Stimulated activated CD8-positive, alpha-beta memory T cell treated with anti-CD3 and anti-CD28 coated beads, Interleukin-12 subunit alpha, Interleukin-12 subunit beta, amount 100 ng/mL, for 1 hour (primary cell): ENCODE results near the gene CRADD.
"Not testable (repeated sequence)": the region's sequence is repeated elsewhere in the genome, so short reads cannot be mapped to it uniquely, and the experiment has no call there.

Experiments used
- DNase-seq: peaks from one replicate; pipeline ENCODE4 v3.0.0-alpha.2; 2020; ENCODE audit warnings: low read depth

Gene CRADD

GRCh38 chr12:93873561-93873960 lies 196.4 kb downstream of the CRADD start:
- no peak for DNase-seq

- no peak for DNase-seq
Observed at GRCh38 chr12:93875157-93875556, 198.0 kb downstream of the CRADD start.

- no peak for DNase-seq
Observed at GRCh38 chr12:93876360-93876759, 199.2 kb downstream of the CRADD start.

GRCh38 chr12:93877446-93877845 lies 200.3 kb downstream of the CRADD start:
- no peak for DNase-seq

DNA sequence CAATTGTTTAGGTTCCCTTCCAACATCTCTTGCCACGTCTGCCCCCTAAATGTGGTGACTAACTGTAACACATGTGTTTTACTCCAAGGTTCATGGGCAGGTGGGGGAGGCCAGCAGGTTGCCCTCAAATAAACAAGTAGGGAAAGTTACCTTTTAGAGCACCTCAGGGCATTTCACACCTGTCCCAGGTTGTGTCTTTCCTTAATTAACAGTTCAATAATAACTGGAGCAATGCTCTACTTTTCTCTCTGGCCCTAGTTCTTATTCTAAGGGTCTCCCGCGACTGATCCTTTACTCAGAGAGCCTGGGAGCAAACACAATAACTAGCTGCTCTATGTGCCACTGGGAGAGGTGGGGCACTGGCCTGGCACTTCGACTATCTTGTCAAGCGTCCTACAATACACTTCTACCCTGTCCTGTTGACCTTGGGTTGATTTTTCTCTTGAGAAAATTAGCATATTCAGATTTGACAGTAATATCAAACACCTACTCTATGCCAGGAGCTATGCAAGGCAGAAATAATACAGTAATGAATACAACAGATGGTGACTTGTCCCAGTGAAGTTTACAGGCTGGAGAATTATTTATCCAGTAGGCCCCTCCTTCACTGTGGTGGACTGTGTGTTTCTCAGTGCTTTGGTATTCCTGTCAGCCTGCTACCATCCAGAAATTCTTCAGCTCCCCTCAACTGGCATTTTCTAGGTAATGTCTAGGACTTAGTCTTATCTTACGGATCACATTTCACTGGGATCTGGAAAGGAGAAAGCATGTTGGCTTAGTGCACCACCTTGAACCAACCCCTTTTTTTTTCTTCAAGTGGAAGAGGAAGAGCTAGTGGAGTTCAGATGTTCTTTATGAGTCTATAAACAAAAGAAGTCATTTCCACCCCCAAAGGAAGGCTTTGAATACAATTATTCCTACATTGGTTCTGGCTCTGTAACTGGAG lies 202.6 kb downstream of the CRADD start:
- DNase-seq: no peak

DNA sequence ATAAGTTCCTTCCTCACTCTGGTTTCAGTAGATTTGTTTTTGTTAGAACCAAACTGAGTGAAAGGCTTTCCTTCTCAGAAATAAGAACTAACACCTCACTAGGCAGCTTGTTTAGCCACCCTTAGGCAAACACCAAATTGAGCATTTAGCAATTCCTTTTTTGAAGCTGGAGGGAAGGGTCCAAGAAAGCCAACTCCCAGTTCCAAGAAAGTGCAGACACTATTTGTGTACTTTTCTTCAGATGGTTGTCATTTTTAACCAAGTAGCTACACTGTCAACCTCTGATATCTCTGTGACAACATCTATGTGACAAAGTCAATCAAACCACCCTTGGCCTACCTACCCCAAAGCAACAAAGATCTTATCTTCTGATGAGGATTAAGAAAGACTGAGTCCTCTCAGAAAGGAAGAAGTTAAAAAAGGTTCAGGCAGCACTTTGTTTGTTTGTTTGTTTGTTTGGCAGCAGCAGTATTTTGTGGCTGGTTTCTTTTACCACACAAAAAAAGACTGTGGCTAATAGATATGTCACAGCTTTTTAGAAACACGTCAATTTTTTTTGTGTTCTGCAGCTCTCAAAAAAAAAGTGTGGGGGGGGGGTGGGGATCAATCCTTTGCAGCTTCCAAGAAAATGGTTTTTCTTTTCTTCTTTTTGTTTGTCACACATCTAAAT lies 203.8 kb downstream of the CRADD start:
- DNase-seq: no peak

DNA sequence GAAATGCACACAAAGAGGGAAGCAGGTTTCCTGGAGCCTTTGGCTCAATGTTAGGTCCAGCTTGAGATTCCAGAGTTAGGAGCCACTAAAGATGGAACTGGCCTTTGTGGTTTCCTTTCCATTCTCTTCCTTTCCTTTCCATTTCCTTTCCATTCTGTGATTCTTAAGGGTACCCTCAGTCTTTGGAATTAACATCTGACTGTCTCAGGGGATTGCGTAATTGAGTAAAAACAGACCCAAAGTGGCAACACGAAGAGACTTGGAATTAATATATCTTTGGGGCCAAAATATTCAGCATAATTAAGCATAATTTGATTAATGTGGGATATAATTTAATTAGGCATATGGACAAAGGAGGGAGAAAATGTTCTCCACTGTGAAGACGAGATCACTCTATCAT lies 205.6 kb downstream of the CRADD start:
- DNase-seq: no peak

DNA sequence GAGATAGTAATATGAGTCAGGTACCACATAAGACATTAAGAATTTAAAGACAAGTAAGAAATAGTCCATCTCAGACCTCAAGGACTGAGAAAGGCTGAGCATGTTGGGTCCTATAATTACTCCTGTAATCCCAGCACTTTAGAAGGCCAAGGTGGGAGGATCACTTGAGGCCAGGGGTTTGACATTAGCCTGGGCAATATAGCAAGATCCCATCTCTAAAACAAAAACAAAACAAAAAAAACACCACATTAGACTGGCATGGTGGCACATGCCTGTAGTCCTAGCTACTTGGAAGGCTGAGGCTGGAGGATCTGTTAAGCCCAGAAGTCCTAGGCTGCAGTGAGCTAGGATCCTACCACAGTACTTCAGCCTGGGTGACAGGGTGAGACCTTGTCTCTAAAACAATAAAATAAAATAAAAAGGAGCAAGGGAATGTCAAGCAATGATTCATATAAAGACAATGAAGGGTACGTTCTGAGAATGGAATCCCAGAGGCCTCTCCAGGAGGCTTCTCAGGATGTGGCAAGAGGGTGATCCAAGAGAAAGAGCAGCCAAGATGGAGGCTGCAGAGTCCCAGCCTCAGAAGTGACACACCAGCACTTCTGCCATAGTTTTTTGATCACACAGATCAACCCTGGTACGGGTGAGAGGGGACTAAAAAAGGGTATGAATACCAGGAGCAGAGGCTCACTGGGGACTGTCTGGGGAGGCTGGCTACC lies 206.4 kb downstream of the CRADD start:
- no peak for DNase-seq

DNA sequence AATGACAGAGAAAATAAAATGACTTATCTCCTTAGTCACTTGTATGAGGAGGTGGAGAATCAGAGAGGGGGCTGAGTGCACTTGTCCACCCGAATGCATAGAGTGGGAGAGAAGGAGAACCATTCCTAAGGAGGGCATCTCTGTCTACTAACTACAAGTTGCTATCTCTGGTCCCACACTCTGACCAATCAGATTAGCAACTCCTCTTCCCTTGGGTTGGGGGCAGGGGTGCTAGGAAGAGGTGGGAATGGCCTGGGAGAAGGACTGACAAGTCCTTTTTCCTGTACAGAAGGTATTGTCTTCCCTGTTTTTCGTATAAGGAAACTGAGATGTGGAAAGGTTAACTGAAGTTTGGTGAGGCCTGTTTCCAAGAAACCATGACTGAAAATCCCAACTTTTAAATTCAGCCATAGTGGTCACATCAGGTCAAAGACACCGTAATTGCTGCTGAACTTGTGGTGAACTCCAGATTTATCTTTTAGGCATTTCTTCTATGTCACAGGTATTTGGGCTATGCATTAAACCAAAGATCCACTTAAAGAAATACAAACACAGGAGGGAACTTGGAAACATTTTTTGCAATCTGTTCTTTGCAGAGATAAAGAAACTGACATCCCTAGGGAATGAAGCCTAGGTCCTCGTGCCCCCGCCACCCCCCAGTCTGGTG lies 207.8 kb downstream of the CRADD start:
- DNase-seq: no peak

DNA sequence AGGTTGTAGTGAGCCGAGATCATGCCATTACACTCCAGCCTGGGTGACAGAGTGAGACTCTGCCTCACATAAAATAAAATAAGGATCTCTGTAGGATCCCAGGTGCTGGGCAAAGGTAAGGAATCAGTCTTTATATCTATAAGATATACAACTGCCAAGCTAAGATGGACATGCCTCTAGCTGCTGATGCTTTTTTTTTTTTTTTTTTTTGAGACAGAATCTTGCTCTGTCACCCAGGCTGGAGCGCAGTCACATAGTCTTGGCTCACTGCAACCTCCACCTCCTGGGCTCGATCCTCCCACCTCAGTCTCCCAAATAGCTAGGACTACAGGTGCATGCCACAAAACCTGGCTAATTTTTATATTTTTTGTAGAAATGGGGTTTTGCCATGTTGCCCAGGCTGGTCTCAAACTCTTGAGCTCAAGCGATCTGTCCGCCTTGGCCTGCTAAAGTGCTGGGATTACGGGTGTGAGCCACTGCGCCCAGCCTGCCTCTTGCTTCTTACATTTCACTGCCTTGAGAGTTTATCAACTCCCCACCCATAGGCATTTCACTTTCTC lies 208.9 kb downstream of the CRADD start:
- DNase-seq: not testable (repeated sequence)

DNA sequence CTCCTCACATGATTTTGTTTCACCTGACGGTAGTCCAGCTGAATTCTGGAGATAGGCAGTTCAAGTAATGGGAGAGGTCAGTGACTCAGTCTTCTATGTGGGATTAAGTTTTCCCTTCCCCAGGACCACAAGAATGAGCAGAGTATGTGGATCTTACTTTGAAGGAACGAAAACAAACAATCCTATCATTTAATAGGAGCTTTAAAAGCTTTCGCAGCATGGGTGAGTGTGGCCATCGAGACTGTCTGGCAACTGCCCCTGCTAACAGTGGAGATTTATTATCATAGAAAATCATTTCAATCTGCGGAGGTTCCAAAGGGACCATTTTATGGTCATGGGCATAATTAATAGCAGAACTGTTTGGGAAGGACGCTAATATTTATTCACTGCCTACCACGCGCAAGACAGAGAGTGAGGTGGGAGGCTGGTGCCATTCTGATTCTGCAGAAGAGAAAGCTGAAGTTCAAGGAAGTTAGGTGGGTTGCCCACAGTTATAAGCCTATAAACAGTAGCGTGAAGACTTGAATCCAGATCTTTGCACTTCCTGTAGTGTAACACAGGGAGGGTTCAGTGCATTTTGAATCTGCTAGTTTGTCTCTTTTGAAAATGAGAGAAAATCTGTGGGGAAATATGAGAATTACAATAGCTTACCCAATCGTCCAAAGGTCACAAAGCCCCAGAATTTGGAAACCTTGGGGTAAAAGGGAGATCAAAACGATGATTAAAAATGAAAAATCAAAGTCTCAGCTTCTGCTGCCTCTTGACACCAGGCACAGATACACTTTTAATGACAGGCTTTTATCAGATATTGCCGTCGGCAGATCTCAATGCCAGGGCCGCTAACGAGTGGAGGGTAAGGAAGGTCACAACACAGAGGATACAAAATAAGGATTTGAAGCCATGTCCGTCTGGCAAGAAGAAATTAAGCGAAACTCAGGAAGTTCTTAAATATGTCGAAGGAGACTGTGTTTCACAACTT lies 209.6 kb downstream of the CRADD start:
- no peak for DNase-seq

DNA sequence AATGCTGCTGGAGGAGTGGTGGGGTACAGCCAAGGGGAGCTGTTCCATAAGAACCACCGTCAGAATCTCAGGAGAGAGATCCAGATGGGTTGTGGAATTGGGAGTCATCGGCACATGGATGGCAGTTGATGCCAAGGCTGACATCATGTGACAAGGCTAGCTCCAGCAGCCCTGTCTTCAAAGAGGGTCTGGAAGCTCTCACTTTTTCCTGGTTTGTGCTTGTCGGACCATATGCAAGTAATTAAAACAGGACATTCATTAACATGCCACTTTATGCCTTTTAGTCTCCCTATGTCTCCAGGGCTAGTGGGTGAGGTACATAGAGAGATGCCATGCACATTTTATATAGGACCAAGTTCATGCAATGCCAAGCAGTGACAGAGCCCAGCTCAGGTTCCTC lies 211.8 kb downstream of the CRADD start:
- no peak for DNase-seq

DNA sequence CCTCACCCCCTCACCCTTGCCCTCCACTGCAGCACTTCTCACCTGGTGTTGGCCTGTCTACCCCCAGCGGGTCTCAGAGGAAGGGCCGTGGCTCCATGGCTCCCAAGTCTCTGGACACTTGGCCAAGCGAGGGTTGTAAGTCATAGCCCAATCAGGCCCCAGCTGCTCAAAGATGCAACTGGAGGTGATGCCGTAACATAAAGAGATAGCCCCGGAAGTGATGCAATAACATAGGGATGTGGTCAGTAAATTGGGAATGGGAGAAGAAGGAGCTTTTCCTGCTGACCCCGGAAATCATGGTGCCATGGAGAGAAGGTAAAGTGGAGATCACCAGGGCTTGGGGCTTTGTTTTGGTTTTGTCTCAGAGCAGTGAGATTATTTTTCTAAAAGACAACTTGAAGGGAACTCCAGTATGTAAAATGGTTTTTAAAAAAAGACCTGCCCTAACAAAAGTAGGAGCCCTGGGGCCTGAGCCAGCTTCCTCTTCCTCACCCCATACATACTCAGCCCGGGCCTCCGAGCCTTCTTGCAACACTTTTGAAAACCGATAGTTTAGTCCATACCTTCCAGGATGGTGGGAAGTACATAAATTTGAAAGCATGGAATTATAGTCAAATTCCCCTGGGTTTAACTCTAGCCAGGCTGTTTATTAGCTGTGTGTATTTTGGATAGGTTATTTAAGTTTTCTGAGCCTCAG lies 212.5 kb downstream of the CRADD start:
- DNase-seq: no peak

DNA sequence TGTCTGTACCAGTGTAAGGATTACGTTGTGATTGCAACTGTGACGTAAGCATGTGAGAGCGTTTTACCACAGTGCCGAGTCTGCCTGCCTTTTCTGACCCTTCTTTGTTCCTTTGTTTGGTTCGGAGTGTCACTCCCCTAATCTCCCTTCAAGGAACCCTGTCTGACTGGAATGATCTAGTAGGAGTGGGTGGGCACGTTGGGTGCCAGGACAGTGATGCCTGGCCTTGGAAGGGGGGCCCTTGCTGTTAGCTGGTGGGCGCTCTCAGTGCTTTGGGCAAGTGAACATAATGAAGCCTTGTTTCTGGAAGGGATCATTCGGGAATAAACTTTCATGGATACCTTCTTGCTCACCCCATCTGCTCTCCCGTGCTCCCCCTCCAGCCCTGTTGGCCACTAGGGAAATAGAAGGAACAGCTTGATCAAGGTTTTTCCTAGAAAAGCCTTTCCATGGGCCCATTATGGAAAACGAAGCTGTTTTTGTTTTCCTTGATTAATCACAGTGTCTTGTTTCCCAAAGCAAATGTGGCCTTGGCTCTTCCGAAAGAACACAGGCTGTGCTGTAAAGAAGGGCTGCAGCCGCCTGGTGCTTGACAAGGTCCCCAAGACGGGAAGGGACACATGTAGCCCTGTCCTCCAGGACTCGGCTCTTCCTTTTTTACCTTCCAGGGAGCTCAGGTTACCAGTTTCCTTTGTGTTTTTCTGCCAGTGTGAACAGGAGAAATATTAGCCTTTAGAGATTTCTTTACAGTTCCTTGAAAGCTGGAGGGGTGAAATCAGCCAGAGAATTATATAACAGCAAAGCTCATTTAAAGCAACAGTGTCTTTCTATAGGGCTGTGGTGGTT lies 215.5 kb downstream of the CRADD start:
- DNase-seq: no peak

DNA sequence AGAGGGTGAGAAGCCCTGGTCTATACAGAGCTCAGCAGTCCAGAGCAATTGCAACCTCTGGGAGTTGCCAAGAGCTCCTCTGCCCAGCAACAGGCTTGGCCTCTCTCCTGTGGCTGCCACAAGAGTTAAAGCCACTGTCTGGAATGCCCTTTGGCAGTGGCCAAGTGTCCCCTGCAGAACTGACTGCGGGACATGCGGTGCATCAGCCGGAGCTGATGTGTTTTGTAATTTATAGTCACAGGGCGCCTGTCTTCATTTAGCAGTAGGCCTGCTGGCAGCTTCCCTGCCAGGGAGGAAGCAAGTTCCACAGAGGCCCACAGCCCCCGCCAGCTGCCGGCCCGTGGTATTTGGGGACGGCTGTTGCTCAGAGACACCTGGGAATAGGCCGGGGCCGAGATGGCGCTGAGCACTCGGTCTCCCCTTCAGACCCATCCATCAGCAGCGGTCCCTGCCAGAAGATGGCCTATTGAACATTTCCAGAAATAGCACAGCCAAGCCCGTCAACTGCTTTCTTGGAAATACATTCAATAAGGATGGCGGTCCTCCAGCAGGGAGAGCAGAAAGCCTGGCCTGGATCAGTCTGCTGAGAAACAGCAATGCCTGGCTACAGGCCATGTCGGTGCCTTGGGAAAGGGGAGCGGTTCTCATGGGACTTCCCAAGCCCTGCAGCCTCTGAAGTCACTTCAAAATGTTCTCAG lies 217.4 kb downstream of the CRADD start:
- no peak for DNase-seq

GRCh38 chr12:93895089-93895445 lies 217.9 kb downstream of the CRADD start:
- no peak for DNase-seq

GRCh38 chr12:93896427-93896826 lies 219.3 kb downstream of the CRADD start:
- DNase-seq: no peak

- DNase-seq: no peak
Observed at GRCh38 chr12:93896952-93897351, 219.8 kb downstream of the CRADD start.

- no peak for DNase-seq
Observed at GRCh38 chr12:93901739-93902138, 224.6 kb downstream of the CRADD start.
